ENCODE results near the gene SRBD1.
A peak's percentile ranks its signal among the peaks of the same experiment; 100 is the strongest.

SRBD1 gene

GRCh38 chr2:45596761-45597160 is 14.3 kb downstream of the SRBD1 start:
- Histone ChIP-seq H3K27ac (ENCODE audit: low read depth, low read length) (no peak overlapping the region), H3K4me3 (ENCODE audit: low read depth in 1 of 2, low read length in 2 of 2) (no peak overlapping the region), H3K9me3 (ENCODE audit: control insufficient read depth in 1 of 2, low read length in 2 of 2) (no peaks in the 10 kb centered on the region), H3K9ac (ENCODE audit: low read depth in 1 of 2, low read length in 2 of 2) (no peak overlapping the region), H3K4me1 (ENCODE audit: control insufficient read depth in 1 of 2, insufficient read depth in 2 of 2, low read length in 2 of 2) (no peaks in the 10 kb centered on the region), H3K27me3 (ENCODE audit: control insufficient read depth in 1 of 2, insufficient read depth in 2 of 2, low read length in 2 of 2) (no peaks in the 10 kb centered on the region), H3K36me3 (ENCODE audit: control insufficient read depth in 1 of 2, insufficient read depth in 2 of 2, low read length in 2 of 2) (peaks cover 11 to 61% of the 10 kb centered on the region in 2 donors)

DNA sequence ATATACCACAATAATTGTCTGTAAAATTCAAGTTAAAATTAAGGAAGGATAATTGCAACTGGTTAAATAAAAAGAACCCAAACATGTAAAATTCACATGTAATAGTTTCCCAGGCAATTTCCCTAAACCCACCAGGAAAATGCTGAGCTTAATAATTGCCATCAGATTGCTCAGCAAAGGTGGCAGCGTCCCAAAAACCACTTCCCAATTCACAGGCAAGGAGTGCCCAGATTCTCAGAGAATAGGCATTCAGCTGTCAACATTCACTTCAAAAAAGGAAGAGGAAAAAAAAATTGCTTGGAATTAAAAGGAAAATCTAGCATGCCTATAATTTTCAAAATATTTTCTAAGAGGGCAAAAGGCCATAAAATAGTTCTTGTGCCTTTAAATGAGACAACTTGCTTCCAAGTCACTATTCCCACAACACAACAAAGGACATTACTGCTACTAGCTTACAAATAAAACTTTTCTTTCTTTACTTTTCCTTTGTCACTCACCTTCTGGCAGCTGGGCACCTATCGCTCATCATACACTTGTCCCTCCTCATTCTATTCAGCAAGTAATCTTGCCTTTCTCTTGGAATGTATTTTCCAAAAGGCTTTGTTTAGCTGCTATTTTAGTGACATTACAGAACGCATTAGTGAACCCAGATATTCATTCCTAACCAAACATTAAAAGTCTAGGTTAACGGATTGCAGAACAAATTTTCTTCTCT is 15.2 kb downstream of the SRBD1 start:
- no peak overlapping the region for H3K9ac ChIP-seq (ENCODE audit: low read depth in 1 of 2, low read length in 2 of 2)
- no peaks in the 10 kb centered on the region for H3K4me1 ChIP-seq (ENCODE audit: control insufficient read depth in 1 of 2, insufficient read depth in 2 of 2, low read length in 2 of 2)
- no peaks in the 10 kb centered on the region for H3K9me3 ChIP-seq (ENCODE audit: control insufficient read depth in 1 of 2, low read length in 2 of 2)
- H3K27me3 ChIP-seq (ENCODE audit: control insufficient read depth in 1 of 2, insufficient read depth in 2 of 2, low read length in 2 of 2): no peaks in the 10 kb centered on the region
- H3K36me3 ChIP-seq (ENCODE audit: control insufficient read depth in 1 of 2, insufficient read depth in 2 of 2, low read length in 2 of 2): peaks cover 11 to 52% of the 10 kb centered on the region in 2 donors
- no peak overlapping the region for H3K4me3 ChIP-seq (ENCODE audit: low read depth in 1 of 2, low read length in 2 of 2)
- H3K27ac ChIP-seq (ENCODE audit: low read depth, low read length): no peak overlapping the region

- no peaks in the 10 kb centered on the region for H3K4me1 ChIP-seq (ENCODE audit: control insufficient read depth in 1 of 2, insufficient read depth in 2 of 2, low read length in 2 of 2)
Observed at GRCh38 chr2:45591073-45591472, 20.0 kb downstream of the SRBD1 start.

DNA sequence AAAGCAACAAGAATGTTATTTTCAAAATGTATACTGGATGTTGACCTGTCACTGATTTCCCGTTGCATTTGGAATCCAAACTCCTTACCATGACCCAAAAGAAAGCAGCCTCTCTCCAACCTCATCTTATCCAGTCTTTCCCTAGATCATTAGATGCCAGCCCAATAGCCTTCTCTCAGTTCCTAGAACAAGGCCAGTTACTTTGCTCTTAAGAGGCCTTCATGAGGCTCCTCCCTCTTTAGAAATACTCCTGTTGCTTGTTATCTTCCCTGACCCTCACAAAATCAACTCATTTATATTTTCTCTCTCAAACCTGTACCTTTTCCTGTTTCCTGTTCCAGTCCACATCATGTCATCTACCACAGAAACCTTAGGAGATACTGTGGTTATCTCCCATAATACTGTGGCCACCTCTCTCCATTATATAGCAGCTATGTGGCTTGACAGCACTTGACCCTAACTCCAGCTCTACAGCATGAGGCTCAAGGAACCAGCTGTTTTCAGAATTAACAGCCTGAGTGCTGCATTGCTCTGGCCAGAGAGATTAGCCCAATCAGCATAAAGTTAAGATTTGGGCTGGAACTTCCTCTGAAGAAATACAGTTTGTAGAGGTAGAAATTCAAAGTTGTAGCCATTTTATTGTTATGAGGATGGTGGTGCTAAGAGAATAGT is 22.8 kb downstream of the SRBD1 start:
- Histone ChIP-seq H3K36me3 (ENCODE audit: control insufficient read depth in 1 of 2, insufficient read depth in 2 of 2, low read length in 2 of 2) (peaks cover 0 to 7% of the 10 kb centered on the region in 2 donors), H3K4me1 (ENCODE audit: control insufficient read depth in 1 of 2, insufficient read depth in 2 of 2, low read length in 2 of 2) (peaks cover 0 to 5% of the 10 kb centered on the region in 2 donors), H3K4me3 (ENCODE audit: low read depth in 1 of 2, low read length in 2 of 2) (no peak overlapping the region), H3K9me3 (ENCODE audit: control insufficient read depth in 1 of 2, low read length in 2 of 2) (no peaks in the 10 kb centered on the region), H3K9ac (ENCODE audit: low read depth in 1 of 2, low read length in 2 of 2) (no peak overlapping the region), H3K27me3 (ENCODE audit: control insufficient read depth in 1 of 2, insufficient read depth in 2 of 2, low read length in 2 of 2) (no peaks in the 10 kb centered on the region), H3K27ac (ENCODE audit: low read depth, low read length) (no peak overlapping the region)

More at GRCh38 chr2:45591073-45591472, 20.0 kb downstream of the SRBD1 start:
- Histone ChIP-seq H3K9ac (ENCODE audit: low read depth in 1 of 2, low read length in 2 of 2) (no peak overlapping the region), H3K27me3 (ENCODE audit: control insufficient read depth in 1 of 2, insufficient read depth in 2 of 2, low read length in 2 of 2) (no peaks in the 10 kb centered on the region), H3K36me3 (ENCODE audit: control insufficient read depth in 1 of 2, insufficient read depth in 2 of 2, low read length in 2 of 2) (peaks cover 0 to 19% of the 10 kb centered on the region in 2 donors), H3K4me3 (ENCODE audit: low read depth in 1 of 2, low read length in 2 of 2) (no peak overlapping the region), H3K27ac (ENCODE audit: low read depth, low read length) (no peak overlapping the region), H3K9me3 (ENCODE audit: control insufficient read depth in 1 of 2, low read length in 2 of 2) (no peaks in the 10 kb centered on the region)

DNA sequence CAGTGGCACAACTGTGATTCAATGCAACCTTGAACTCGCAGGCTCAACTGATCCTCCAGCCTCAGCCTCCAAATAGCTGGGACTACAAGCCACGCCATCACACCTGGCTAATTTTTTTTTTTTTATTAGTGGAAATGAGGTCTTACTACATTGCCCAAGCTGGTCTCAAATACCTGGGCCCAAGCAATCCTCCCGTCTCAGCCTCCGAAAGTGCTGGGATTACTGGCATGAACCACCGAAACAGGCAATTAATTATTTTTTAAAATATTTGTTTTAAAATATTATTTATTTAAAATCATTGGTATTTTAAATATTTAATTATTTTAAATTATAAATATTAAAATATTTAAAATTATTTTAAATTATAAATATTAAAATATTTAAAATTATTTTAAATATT is 24.5 kb downstream of the SRBD1 start:
- no peak overlapping the region for H3K9ac ChIP-seq (ENCODE audit: low read depth in 1 of 2, low read length in 2 of 2)
- H3K36me3 ChIP-seq (ENCODE audit: control insufficient read depth in 1 of 2, insufficient read depth in 2 of 2, low read length in 2 of 2): no peaks in the 10 kb centered on the region
- peaks cover 0 to 5% of the 10 kb centered on the region in 2 donors for H3K4me1 ChIP-seq (ENCODE audit: control insufficient read depth in 1 of 2, insufficient read depth in 2 of 2, low read length in 2 of 2)
- no peaks in the 10 kb centered on the region for H3K9me3 ChIP-seq (ENCODE audit: control insufficient read depth in 1 of 2, low read length in 2 of 2)
- H3K4me3 ChIP-seq (ENCODE audit: low read depth in 1 of 2, low read length in 2 of 2): no peak overlapping the region
- H3K27me3 ChIP-seq (ENCODE audit: control insufficient read depth in 1 of 2, insufficient read depth in 2 of 2, low read length in 2 of 2): no peaks in the 10 kb centered on the region
- no peak overlapping the region for H3K27ac ChIP-seq (ENCODE audit: low read depth, low read length)

- Histone ChIP-seq H3K27me3 (ENCODE audit: control insufficient read depth in 1 of 2, insufficient read depth in 2 of 2, low read length in 2 of 2) (no peaks in the 10 kb centered on the region), H3K4me1 (ENCODE audit: control insufficient read depth in 1 of 2, insufficient read depth in 2 of 2, low read length in 2 of 2) (peaks cover 0 to 5% of the 10 kb centered on the region in 2 donors), H3K36me3 (ENCODE audit: control insufficient read depth in 1 of 2, insufficient read depth in 2 of 2, low read length in 2 of 2) (peaks cover 0 to 3% of the 10 kb centered on the region in 2 donors), H3K9ac (ENCODE audit: low read depth in 1 of 2, low read length in 2 of 2) (peak overlapping the region in 1 of 2 donors; percentile 26), H3K4me3 (ENCODE audit: low read depth in 1 of 2, low read length in 2 of 2) (peak overlapping the region in 1 of 2 donors; percentile 44), H3K27ac (ENCODE audit: low read depth, low read length) (no peak overlapping the region), H3K9me3 (ENCODE audit: control insufficient read depth in 1 of 2, low read length in 2 of 2) (no peaks in the 10 kb centered on the region)
Observed at GRCh38 chr2:45585267-45585861, 25.7 kb downstream of the SRBD1 start.

DNA sequence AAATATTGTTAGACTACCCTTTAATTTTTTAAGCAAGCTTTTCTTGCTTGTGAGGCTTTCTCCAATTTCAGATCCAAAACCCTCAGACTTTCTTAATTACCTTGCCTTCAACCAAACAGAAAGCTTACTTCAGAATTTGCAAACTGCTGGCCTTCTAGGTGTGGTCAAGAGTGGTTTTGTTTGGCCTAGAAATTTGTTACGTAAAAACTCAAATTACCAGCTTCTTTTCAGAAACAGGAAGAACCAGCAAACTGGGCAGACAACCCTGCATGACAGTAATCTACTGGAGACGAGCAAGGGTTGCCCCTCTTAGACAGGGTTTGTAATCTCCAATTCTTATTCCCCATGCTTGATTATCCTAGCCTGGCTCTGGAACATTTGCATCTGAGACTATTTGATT is 27.1 kb downstream of the SRBD1 start:
- no peak overlapping the region for H3K27ac ChIP-seq (ENCODE audit: low read depth, low read length)
- no peaks in the 10 kb centered on the region for H3K9me3 ChIP-seq (ENCODE audit: control insufficient read depth in 1 of 2, low read length in 2 of 2)
- no peaks in the 10 kb centered on the region for H3K27me3 ChIP-seq (ENCODE audit: control insufficient read depth in 1 of 2, insufficient read depth in 2 of 2, low read length in 2 of 2)
- H3K9ac ChIP-seq (ENCODE audit: low read depth in 1 of 2, low read length in 2 of 2): no peak overlapping the region
- H3K4me3 ChIP-seq (ENCODE audit: low read depth in 1 of 2, low read length in 2 of 2): no peak overlapping the region
- peaks cover 0 to 3% of the 10 kb centered on the region in 2 donors for H3K36me3 ChIP-seq (ENCODE audit: control insufficient read depth in 1 of 2, insufficient read depth in 2 of 2, low read length in 2 of 2)
- H3K4me1 ChIP-seq (ENCODE audit: control insufficient read depth in 1 of 2, insufficient read depth in 2 of 2, low read length in 2 of 2): peaks cover 0 to 5% of the 10 kb centered on the region in 2 donors

GRCh38 chr2:45582522-45582921 is 28.5 kb downstream of the SRBD1 start:
- no peak overlapping the region for H3K9ac ChIP-seq (ENCODE audit: low read depth in 1 of 2, low read length in 2 of 2)
- no peaks in the 10 kb centered on the region for H3K27me3 ChIP-seq (ENCODE audit: control insufficient read depth in 1 of 2, insufficient read depth in 2 of 2, low read length in 2 of 2)
- no peak overlapping the region for H3K27ac ChIP-seq (ENCODE audit: low read depth, low read length)
- H3K36me3 ChIP-seq (ENCODE audit: control insufficient read depth in 1 of 2, insufficient read depth in 2 of 2, low read length in 2 of 2): peaks cover 0 to 3% of the 10 kb centered on the region in 2 donors
- H3K4me3 ChIP-seq (ENCODE audit: low read depth in 1 of 2, low read length in 2 of 2): no peak overlapping the region
- H3K9me3 ChIP-seq (ENCODE audit: control insufficient read depth in 1 of 2, low read length in 2 of 2): no peaks in the 10 kb centered on the region
- peaks cover 0 to 5% of the 10 kb centered on the region in 2 donors for H3K4me1 ChIP-seq (ENCODE audit: control insufficient read depth in 1 of 2, insufficient read depth in 2 of 2, low read length in 2 of 2)

- H3K27me3 ChIP-seq (ENCODE audit: control insufficient read depth in 1 of 2, insufficient read depth in 2 of 2, low read length in 2 of 2): no peaks in the 10 kb centered on the region
- H3K9ac ChIP-seq (ENCODE audit: low read depth in 1 of 2, low read length in 2 of 2): no peak overlapping the region
- no peak overlapping the region for H3K27ac ChIP-seq (ENCODE audit: low read depth, low read length)
- H3K4me3 ChIP-seq (ENCODE audit: low read depth in 1 of 2, low read length in 2 of 2): no peak overlapping the region
- no peaks in the 10 kb centered on the region for H3K4me1 ChIP-seq (ENCODE audit: control insufficient read depth in 1 of 2, insufficient read depth in 2 of 2, low read length in 2 of 2)
- no peaks in the 10 kb centered on the region for H3K9me3 ChIP-seq (ENCODE audit: control insufficient read depth in 1 of 2, low read length in 2 of 2)
- peaks cover under 1 to 3% of the 10 kb centered on the region in 2 donors for H3K36me3 ChIP-seq (ENCODE audit: control insufficient read depth in 1 of 2, insufficient read depth in 2 of 2, low read length in 2 of 2)
Observed at GRCh38 chr2:45578056-45578843, 32.8 kb downstream of the SRBD1 start.
